NCI-H226 (cell line): ENCODE data around the gene AGBL1.

ENCODE experiments used
- DNase-seq: peaks from one replicate; pipeline ENCODE4 v3.0.0-alpha.2; 2015

The AGBL1 gene

DNA sequence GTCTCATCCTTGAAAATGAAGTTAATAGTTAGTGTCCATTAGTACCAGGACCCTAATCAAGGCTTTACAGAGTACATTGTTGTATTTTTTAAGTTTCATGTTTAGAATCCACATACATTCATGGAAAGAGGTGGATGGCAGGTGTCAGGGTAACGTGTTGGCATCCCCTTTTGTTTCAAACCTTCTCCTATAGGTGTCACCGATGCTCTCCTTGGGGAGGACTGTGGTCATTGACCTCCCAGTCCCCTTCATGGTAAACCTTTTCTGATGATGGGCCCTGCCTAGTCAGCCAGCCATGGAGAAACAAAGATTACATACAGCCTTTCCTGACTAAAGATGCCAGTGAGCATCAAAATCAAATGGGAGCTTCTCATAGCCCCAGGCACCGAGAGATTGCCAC, 574.8 kb downstream of the AGBL1 start:
- DNase-seq: no peak

GRCh38 chr15:86657305-86657704, 577.6 kb downstream of the AGBL1 start:
- no peak for DNase-seq

DNA sequence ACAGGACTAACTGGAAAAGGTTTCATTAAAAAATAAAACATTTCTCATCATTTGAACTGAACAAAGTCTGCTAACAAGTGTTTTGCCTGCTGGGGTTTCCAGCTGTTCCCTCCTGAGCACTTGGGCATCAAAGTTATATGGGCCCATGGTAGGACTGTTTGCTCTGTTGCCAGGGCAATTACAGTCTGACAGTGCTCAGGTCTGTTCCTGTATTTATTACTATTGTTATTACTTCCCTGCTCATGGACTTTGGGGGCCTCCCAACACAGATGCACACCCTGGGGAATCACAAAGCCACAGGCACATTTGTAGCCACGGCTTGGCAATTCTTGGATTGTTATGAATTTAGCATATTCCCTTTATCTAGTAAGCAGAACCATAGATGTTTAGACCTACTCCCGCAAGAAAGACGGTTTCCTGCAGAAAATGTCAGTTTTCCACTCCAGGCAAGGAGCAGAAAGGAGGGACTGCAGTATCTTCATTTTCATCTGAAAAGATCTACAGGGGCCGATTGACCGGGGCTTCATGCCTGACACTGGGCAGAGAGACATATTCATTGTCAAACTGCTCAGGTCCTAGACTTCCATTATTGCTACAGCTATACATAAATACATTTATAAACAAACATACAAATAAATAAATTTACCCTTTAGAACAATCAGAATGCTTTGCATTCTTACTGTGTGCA, 580.2 kb downstream of the AGBL1 start:
- no peak for DNase-seq

DNA sequence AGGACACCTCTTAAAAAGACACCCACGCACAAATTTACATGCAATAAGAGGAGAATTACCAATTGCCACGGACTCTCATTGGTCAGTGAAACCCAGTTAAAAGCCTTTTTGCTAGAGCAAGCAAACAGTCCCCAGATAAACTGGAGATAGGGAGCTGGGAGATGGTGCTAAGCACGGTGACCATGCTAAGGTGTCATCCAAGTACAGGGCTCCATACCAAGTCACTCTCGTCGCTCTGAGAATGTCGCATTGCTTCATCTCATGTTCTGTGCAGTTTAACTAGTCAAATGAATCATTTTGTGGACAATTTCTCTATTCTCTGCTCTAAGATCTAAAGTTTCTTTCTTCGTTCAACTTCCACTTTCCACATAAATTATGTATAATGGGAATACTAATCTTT, 581.9 kb downstream of the AGBL1 start:
- no peak for DNase-seq

DNA sequence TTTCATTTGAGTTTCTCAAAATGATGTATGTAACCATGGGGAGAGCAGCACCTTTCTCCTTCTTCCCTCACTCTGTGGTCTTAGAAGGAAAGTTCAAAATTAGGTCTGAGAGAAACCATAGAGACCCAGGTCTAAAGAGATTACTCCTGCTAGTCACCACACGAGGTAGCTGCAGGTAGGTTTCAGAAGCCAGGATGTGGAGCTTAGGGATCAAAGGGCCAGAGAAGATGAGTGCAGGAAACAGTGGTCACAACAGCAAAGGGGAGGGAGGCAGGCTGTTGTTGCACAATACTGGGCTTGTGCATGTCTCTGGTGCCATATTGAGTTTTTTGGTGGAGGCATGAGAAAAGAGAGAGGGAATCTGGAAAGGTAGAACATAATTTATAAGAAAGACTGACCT, 583.6 kb downstream of the AGBL1 start:
- no peak for DNase-seq

GRCh38 chr15:86663979-86664378, 584.3 kb downstream of the AGBL1 start:
- DNase-seq: no peak

GRCh38 chr15:86664581-86664980, 584.9 kb downstream of the AGBL1 start:
- no peak for DNase-seq

DNA sequence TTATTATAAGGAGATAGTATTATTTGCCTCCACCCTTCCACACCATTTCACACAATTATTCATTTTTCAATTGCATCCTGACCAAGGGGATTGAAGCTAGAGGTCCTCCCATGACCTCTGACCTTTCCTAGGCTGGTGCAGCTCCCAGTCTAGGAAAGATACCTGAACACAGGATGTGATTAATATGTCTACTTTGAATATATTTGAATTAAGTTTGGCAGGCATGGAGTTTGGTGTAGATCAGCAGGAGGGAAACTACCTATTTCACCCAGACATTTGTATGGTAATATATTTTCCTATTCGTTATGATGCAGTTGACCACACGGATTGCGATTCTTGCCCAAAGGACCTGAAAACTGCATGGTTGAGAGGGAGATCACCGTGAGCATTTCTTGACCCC, 596.3 kb downstream of the AGBL1 start:
- no peak for DNase-seq

- DNase-seq: no peak
These were observed 597.6 kb downstream of the AGBL1 start for GRCh38 chr15:86677278-86677677.

GRCh38 chr15:86685263-86685662, 605.6 kb downstream of the AGBL1 start:
- no peak for DNase-seq

- no peak for DNase-seq
These were observed 609.3 kb downstream of the AGBL1 start for GRCh38 chr15:86689006-86689405.

DNA sequence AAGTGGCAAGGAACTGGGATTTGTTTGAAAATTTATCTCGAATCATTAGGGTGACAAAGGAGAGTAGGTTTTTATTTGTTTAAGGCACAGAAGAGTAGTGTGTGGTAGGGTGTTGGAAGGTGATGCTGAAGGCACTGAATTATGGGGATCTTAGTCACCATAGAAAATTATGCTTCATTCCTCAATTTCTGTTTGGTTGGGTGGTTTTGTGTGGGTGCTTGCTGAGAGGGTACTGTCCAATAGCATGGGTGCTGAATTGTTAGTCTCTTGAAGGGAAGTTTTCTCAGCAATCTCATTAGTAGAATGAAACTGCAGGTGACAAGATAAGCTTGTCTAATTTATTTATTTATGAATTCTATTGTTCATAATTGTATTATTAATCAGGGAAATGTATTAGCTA, 610.9 kb downstream of the AGBL1 start:
- no peak for DNase-seq

DNA sequence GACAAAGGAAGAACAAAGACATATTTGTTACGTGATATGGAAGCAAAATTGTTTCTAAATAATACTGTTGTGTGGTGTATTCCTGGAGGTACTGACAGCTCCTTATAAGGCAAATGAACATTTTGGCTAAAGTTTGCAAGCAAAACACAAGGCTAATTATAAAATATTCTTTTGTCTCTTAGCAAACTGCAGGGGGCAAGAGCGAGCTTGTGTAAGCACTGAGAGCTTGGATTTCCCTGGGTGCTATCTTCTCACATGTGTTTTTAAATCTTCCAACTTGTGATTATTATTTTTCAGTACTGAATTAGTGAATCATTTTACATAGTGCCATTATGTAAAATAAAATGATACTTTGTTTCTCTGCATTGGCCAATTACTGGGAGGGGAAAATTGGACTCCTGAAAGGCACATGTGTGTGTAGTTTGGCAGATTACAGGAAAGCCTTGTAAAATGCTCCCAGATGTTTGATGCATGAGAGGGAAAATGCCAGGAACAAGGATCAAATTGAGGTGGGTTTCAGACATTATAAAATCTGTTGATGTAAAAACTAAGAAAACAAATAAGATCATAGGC, 611.5 kb downstream of the AGBL1 start:
- DNase-seq: no peak

DNA sequence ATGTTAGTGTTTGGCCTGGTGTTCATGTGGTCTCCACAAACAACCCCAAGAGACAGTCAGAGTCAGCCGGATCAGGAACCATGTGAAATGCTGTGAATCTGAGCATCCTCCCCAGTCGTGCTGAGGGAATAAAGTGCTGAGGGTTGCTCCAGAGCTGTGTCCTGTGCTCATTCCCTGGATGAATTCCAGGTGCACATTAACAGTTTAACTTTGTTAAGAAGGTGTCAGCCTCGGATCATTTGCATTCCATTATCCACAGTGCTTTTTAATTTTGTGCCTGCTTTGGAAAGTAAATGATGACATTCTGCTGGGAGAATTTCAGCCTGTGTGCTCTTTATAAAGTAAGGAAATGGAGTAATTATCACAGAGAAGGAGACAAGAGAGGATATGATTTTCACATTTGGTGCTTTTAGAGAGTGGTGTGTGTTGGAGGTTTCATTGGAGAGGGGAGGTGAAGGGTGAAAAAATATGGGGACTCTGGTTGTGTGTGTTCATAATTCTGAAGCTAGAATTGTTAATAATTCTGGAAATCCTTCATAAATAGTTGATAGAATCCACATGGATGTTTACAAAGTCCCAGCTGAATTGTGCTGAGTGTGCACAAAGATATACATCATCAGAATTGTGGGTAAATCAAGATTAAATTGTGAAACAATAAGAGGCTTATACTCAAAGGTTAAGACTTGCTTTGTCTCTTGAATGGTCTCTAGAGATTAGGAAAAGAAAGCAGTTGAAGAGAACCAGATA, 621.4 kb downstream of the AGBL1 start:
- no peak for DNase-seq

GRCh38 chr15:86701611-86701963, 621.9 kb downstream of the AGBL1 start:
- DNase-seq: no peak

DNA sequence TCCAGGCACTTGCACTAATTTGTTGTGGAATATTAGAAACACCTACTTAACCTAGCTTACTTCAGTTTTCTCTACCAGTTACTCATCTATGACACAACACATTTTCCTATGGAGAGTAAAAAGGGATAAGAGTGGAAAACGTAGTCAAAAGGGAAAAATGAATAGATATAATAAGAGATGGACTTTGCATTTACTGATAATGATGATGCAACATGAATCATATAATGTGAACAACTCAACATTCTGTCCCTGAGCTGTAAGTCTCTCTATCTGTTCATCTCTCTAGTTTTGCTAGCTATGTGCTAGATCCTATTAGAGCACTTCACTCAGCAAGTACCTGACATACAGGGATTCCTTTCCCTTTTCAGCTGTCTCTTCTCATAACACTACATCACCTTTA, 627.1 kb downstream of the AGBL1 start:
- no peak for DNase-seq

DNA sequence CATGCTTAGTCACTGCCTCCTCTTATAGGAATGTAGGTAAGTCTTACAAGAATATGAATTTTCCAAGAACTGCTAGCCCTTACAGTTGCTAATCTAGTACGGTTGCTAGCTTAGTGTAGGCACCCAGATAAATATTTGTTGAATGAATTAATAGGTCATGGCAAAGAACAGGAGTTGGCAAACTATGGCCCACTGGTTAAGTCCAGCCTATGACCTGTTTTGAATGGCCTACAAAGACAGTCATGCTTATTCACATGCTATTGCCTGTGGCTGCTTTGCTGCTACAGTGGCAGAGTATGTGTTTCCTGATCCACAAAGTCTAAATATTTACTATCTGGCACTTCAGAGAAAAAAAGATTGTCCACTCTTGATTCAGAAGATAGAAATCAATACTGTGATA, 631.8 kb downstream of the AGBL1 start:
- no peak for DNase-seq

DNA sequence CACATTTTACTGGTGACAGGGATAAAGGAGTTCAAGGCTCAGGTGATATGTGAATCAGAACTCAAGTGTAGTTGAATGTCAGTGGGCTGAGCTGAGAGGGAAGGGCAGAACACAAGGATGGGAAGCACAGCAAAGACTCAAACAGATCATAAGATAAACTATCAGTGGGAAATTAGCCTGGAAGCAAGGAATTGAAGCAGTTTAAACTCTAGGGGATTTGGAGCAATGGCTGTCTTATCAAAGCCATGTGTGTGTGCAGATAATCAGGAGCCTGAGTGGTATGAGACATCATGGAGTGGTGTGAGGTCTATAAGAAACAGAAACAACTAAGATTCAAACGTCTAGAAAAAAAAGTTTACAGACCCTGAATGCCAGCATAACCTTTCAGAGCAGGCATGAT, 634.6 kb downstream of the AGBL1 start:
- DNase-seq: no peak

DNA sequence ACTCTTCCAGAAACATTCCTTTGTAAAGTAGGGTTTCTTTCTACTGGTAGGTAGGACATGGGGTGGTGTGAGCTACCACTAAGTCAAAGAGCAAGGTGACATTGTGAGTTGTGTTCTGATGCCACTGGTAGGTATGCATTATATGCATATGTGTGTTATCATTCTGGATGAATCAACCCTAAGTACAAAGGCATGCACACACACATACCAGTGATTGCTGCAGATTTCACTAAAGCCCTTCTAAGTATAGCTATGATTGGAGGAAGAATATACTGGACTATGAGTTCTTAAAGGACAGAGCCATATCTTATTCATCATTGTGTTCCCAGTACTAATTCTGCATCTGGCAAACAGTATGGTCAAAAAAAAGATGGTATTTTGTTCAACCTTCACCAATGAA, 646.0 kb downstream of the AGBL1 start:
- DNase-seq: no peak

- DNase-seq: no peak
These were observed 655.8 kb downstream of the AGBL1 start for GRCh38 chr15:86735247-86736040.

GRCh38 chr15:86741917-86742316, 662.2 kb downstream of the AGBL1 start:
- no peak for DNase-seq

- no peak for DNase-seq
These were observed 663.7 kb downstream of the AGBL1 start for GRCh38 chr15:86743283-86743903.

DNA sequence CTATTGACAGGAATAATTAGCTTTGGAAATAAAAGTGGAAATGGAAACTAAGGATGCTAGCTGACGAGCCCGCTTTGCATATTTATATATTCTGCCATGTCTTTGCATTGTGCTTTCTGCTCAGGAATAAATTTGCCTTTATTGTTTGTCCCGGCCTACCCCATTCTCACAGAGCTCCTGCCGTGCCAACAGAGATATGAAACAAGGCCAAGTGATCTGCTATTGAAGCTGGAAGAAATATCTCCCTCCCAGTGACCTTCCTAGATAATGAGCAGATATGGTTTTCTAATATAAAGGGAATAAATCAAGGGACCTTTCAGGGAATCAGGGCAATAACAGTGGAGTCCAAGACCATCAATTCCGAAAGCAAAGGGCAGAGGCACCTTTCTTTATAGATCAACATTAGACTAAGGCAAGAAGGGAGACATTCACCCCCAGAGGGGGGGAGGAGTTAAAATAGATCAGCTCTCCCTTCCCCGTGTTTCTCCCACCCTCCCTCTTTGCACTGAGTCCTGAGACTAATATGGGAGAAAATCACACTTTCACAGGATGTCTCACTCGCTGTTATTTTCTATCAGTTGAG, 664.6 kb downstream of the AGBL1 start:
- DNase-seq: no peak
